T-cell (primary cell): Measurements from ENCODE around the gene DYSF. TPM values are rescaled to one million over a fixed set of nuclear protein-coding genes. Genes with fewer than 3 reads are reported as not detected.
"Not testable (repeated sequence)": the region's sequence is repeated elsewhere in the genome, so short reads cannot be mapped to it uniquely, and the experiment has no call there.

Experiments used
- ATAC-seq, 4 experiments: fragments of 200-7000 bp in 3 of 4; fragments of 150-1000 bp in 1 of 4; cut with Tn5 transposase; replicated peaks in 1 of 4; 1 replicate in 3 of 4; 2 replicates in 1 of 4; pipeline ENCODE4 v1.10.0; 2021; ENCODE audit warnings: moderate library complexity in 3 of 4, mild to moderate bottlenecking in 2 of 4, moderate number of reproducible peaks in 1 of 4
- CTCF ChIA-PET, 2 donors: fragments of 300-600 bp; sonication (Branson Sonifier 250); formaldehyde crosslinking; loops; one replicate each; lab custom pipeline; 2022; ENCODE audit warnings: antibody characterized with exemption in 2 of 2; lab: Charles Lee
- POLR2A ChIA-PET, 2 donors: fragments of 300-600 bp; sonication (Branson Sonifier 250); formaldehyde crosslinking; loops; one replicate each; lab custom pipeline; 2022; ENCODE audit warnings: antibody characterized with exemption in 2 of 2; lab: Charles Lee
- DNase-seq, 35 experiments: peaks; one replicate each; pipeline versions ENCODE4 v3.0.0 to v3.0.0-alpha.2; 2013 to 2023
- H3K27ac ChIP-seq: one replicate; pipeline ENCODE4 v1.5.1; 2013; ENCODE audit warnings: low read length
- H3K27me3 ChIP-seq, 2 experiments: replicated peaks in 1 of 2; 1 replicate in 1 of 2; 2 replicates in 1 of 2; pipeline versions ENCODE4 v1.6.1 to v1.7.0; 2013; ENCODE audit warnings: low read length in 1 of 2, mixed read lengths in 1 of 2; ENCODE audit not compliant: control insufficient read depth in 2 of 2, insufficient read depth in 2 of 2; ENCODE audit errors: extremely low read depth in 1 of 2
- H3K36me3 ChIP-seq, 2 donors: 1 replicate in 1 of 2; 2 replicates in 1 of 2; pipeline versions ENCODE4 v1.6.1 to v1.7.0; 2013; ENCODE audit warnings: low read length in 1 of 2; ENCODE audit not compliant: control insufficient read depth in 2 of 2, insufficient read depth in 1 of 2; ENCODE audit errors: extremely low read depth in 1 of 2
- H3K4me1 ChIP-seq, 2 experiments: 1 replicate in 1 of 2; 2 replicates in 1 of 2; pipeline versions ENCODE4 v1.6.1 to v1.7.0; 2013; ENCODE audit warnings: low read length in 2 of 2, mixed read lengths in 1 of 2; ENCODE audit not compliant: insufficient read depth in 2 of 2, control insufficient read depth in 1 of 2; ENCODE audit errors: extremely low read depth in 1 of 2
- H3K4me3 ChIP-seq, 2 donors: 1 replicate in 1 of 2; 2 replicates in 1 of 2; pipeline versions ENCODE4 v1.5.1 to v1.7.0; 2013; ENCODE audit warnings: mild to moderate bottlenecking in 2 of 2, low read length in 1 of 2, moderate library complexity in 1 of 2; ENCODE audit not compliant: control insufficient read depth in 1 of 2; ENCODE audit errors: extremely low read depth in 1 of 2
- H3K9me3 ChIP-seq: 2 replicates; pipeline ENCODE4 v1.7.0; 2013
- H3K27ac Mint-ChIP-seq, 2 donors: one replicate each; pipeline ENCODE4 v1.8.0; 2020 to 2021; ENCODE audit warnings: mild to moderate bottlenecking in 2 of 2, mixed read lengths in 2 of 2
- H3K27me3 Mint-ChIP-seq, 2 donors: one replicate each; pipeline ENCODE4 v1.8.0; 2021 to 2022; ENCODE audit warnings: mixed read lengths in 2 of 2
- H3K36me3 Mint-ChIP-seq: one replicate; pipeline ENCODE4 v1.8.0; 2021; ENCODE audit warnings: mixed read lengths
- H3K4me1 Mint-ChIP-seq, 3 donors: one replicate each; pipeline ENCODE4 v1.8.0; 2020 to 2022; ENCODE audit warnings: mixed read lengths in 3 of 3, mild to moderate bottlenecking in 1 of 3
- H3K4me3 Mint-ChIP-seq, 3 donors: one replicate each; pipeline ENCODE4 v1.8.0; 2020 to 2022; ENCODE audit warnings: mild to moderate bottlenecking in 3 of 3, mixed read lengths in 3 of 3, moderate library complexity in 3 of 3
- H3K9me3 Mint-ChIP-seq, 3 donors: one replicate each; pipeline ENCODE4 v1.8.0; 2020 to 2022; ENCODE audit warnings: mixed read lengths in 3 of 3
- WGBS: methylation state at CpG from one replicate; pipeline ENCODE4 v1.1.5; 2013; ENCODE audit warnings: missing lambda C conversion rate; ENCODE audit not compliant: insufficient coverage; 5-methylcytosine and 5-hydroxymethylcytosine counted together
- total RNA-seq, 35 experiments: library from RNA in 6 of 35; stranded (reverse) in 6 of 35; fragments of 120-200 nt in 1 of 35; gene quantifications; one replicate each; pipeline versions ENCODE4 v1.2.1 to v1.2.4 and lab custom pipeline; 2013 to 2026

The DYSF gene
- total RNA-seq, 5 donors from 2014 or later (not counting 1 experiment from before 2014, with no cell fraction given), result 0.56 to 3.4 (median 1.9) TPM

DNA sequence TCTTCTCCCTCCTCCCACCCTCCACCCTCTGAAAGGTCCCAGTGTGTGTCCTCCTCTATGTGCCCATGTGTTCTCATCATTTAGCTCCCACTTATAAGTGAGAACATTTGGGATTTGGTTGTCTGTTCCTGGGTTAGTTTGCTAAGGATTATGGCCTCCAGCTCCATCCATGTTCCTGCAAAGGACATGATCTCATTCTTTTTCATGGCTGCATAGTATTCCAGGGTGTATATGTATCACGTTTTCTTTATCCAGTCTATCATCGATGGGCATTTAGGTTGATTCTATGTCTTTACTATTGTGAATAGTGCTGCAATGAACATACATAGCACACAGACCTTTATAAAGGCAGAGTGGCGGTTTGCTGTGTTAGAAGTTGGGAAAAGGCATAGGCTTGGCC, 38.2 kb downstream of the DYSF start:
- no CpG with 5 or more reads among the region's 3 CpGs for WGBS
- peaks cover 0 to 19% of the 10 kb centered on the region in 2 experiments for H3K27me3 ChIP-seq
- H3K27ac Mint-ChIP-seq, H3K4me3 Mint-ChIP-seq, H3K4me3 ChIP-seq, DNase-seq, POLR2A ChIA-PET, H3K36me3 Mint-ChIP-seq, H3K4me1 ChIP-seq, H3K9me3 Mint-ChIP-seq, ATAC-seq, H3K9me3 ChIP-seq, CTCF ChIA-PET, H3K4me1 Mint-ChIP-seq, H3K27ac ChIP-seq, H3K36me3 ChIP-seq: not testable (repeated sequence)
- peaks cover 11 to 15% of the 10 kb centered on the region in 2 donors for H3K27me3 Mint-ChIP-seq

DNA sequence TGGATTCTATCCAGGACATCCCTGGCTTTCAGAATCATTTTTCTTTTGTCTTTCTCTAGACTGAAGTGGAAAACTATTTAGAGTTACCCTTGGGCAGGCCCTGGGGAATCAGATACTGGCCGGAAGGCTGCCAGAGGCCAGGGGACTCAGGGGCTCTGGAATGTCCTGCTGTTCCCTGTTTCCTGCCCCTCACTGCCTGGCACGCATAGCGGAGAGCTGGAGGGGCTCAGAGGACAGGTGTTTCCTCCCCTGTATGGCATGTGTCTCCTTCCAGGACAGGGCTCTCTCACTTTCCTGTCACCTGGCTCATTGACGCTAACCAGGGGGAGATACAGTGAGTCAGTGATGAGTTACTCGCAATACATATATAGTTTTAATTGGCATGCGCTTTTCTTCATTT, 38.8 kb downstream of the DYSF start:
- Mint-ChIP-seq H3K36me3 (no peaks in the 10 kb centered on the region), H3K9me3 (no peaks in the 10 kb centered on the region), H3K4me1 (no peaks in the 10 kb centered on the region), H3K27me3 (peaks cover 11 to 14% of the 10 kb centered on the region in 2 donors), H3K4me3 (no peak overlapping the region), H3K27ac (no peak overlapping the region)
- no peaks in the 10 kb centered on the region for H3K36me3 ChIP-seq
- no peak for ATAC-seq
- no peaks in the 10 kb centered on the region for H3K4me1 ChIP-seq
- 64% methylated on average over 1 of the region's 6 CpGs for WGBS
- H3K27ac ChIP-seq, result no peak overlapping the region
- no peak overlapping the region for H3K4me3 ChIP-seq
- no peaks in the 10 kb centered on the region for H3K9me3 ChIP-seq
- ChIA-PET CTCF (no interaction called here), POLR2A (no interaction called here)
- DNase-seq, result no peak
- H3K27me3 ChIP-seq, result peaks cover 0 to 19% of the 10 kb centered on the region in 2 experiments

- ChIA-PET CTCF (interaction anchor here in 1 of 2 donors (0.9 kb wide), 1 partner anchor 34 kb away, joined by 3 read pairs; no protein-coding TSS in a partner anchor), POLR2A (no interaction called here)
- Mint-ChIP-seq H3K4me1 (no peaks in the 10 kb centered on the region), H3K4me3 (no peak overlapping the region), H3K9me3 (no peaks in the 10 kb centered on the region), H3K27me3 (peaks cover 7 to 11% of the 10 kb centered on the region in 2 donors), H3K27ac (no peak overlapping the region), H3K36me3 (no peaks in the 10 kb centered on the region)
- no peaks in the 10 kb centered on the region for H3K4me1 ChIP-seq
- H3K27me3 ChIP-seq, result peaks cover 0 to 19% of the 10 kb centered on the region in 2 experiments
- H3K27ac ChIP-seq, result no peak overlapping the region
- no peak overlapping the region for H3K4me3 ChIP-seq
- WGBS, result 94% methylated on average over 2 of the region's 4 CpGs
- DNase-seq, result no peak
- no peaks in the 10 kb centered on the region for H3K36me3 ChIP-seq
- H3K9me3 ChIP-seq, result no peaks in the 10 kb centered on the region
- no peak for ATAC-seq
These were observed 40.7 kb downstream of the DYSF start for GRCh38 chr2:71494091-71494490.

DNA sequence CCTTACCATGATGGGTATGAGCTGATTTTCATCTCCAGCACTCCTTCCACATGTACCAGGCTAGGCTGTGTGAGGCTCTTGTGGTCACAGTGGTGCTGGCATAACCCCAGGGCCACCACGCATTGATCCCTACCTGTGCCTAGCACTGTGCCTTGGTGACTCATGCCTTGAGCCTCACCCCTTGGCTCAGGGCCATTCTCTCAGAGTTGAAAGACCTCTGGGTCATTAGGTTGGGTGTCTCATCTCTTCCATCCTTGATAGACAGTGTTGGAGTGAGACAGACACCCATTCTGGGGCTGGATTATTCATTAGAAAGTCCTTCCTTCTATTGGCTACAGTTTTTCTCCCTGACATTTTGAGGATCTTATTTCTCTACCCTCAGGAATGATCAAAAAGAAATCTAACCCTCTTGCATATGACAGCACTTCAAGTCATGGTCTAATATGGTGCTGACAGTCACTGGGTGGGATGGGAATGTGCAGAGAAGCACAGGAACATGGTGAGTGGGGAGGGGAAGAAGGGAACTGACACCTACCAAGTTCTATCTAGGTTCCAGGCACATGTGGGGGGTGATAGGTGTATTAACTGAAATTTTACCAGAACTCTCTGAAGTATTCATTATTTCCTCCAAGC, 41.3 kb downstream of the DYSF start:
- DNase-seq (no peak), ATAC-seq (no peak)
- H3K4me3 Mint-ChIP-seq, result no peak overlapping the region
- CTCF ChIA-PET, result interaction anchor here (0.7 to 0.9 kb wide), 2 partner anchors 31 to 33 kb away, joined by 3 read pairs; no protein-coding TSS in a partner anchor
- no peaks in the 10 kb centered on the region for H3K4me1 ChIP-seq
- H3K27me3 ChIP-seq, result peaks cover 0 to 20% of the 10 kb centered on the region in 2 experiments
- H3K4me1 Mint-ChIP-seq, result no peaks in the 10 kb centered on the region
- no peak overlapping the region for H3K27ac ChIP-seq
- POLR2A ChIA-PET, result no interaction called here
- H3K4me3 ChIP-seq, result no peak overlapping the region
- H3K9me3 Mint-ChIP-seq, result no peaks in the 10 kb centered on the region
- no peak overlapping the region for H3K27ac Mint-ChIP-seq
- peaks cover 6 to 11% of the 10 kb centered on the region in 2 donors for H3K27me3 Mint-ChIP-seq
- no peaks in the 10 kb centered on the region for H3K36me3 ChIP-seq
- WGBS, result 78% methylated on average over 1 of the region's 1 CpG
- H3K36me3 Mint-ChIP-seq, result no peaks in the 10 kb centered on the region
- H3K9me3 ChIP-seq, result no peaks in the 10 kb centered on the region

DNA sequence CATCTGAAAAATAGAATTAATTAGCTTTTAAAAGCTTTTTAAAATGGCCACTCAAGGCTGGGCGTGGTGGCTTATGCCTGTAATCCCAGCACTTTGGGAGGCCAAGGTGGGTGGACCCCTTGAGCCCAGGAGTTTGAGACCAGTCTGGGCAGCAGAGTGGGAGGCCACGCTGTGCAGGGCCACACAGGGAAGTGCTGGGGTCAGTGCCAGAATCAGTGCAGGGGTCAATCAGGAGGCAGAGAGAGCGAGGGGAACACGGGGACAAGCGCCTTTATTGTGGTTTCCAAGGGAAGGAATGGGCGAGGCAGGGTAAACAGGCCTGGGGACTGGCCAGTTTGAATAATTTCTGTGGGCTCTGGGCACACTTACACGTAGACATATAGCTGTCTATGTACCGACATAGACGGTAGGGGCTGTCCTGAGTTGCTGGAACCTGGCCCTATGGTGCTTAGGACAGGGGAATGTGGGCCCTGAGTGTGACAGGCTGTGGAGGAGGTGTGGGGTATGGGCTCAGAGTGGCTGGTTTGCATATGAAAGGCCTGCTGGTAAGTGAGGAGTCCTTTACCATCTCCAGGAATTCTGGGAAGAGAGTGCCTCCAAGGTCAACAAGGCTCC, 42.9 kb downstream of the DYSF start:
- Histone ChIP-seq H3K4me1 (no peaks in the 10 kb centered on the region), H3K27me3 (peaks cover 0 to 24% of the 10 kb centered on the region in 2 experiments), H3K9me3 (no peaks in the 10 kb centered on the region), H3K27ac (no peak overlapping the region), H3K36me3 (no peaks in the 10 kb centered on the region), H3K4me3 (no peak overlapping the region)
- CTCF ChIA-PET, result interaction anchor here in 1 of 2 donors (0.8 kb wide), 1 partner anchor 13 kb away, joined by 3 read pairs; no protein-coding TSS in a partner anchor
- H3K9me3 Mint-ChIP-seq, result no peaks in the 10 kb centered on the region
- H3K36me3 Mint-ChIP-seq, result no peaks in the 10 kb centered on the region
- POLR2A ChIA-PET, result no interaction called here
- H3K4me3 Mint-ChIP-seq, result no peak overlapping the region
- no peak overlapping the region for H3K27ac Mint-ChIP-seq
- no peaks in the 10 kb centered on the region for H3K4me1 Mint-ChIP-seq
- WGBS, result 70% methylated on average over 8 of the region's 9 CpGs
- ATAC-seq, result no peak
- H3K27me3 Mint-ChIP-seq, result peaks cover 6 to 11% of the 10 kb centered on the region in 2 donors
- no peak for DNase-seq

- CTCF ChIA-PET, result no interaction called here
- no peak overlapping the region for H3K27ac Mint-ChIP-seq
These were observed 44.9 kb downstream of the DYSF start for GRCh38 chr2:71498261-71498701.

More at GRCh38 chr2:71498261-71498701, 44.9 kb downstream of the DYSF start:
- ATAC-seq (no peak), DNase-seq (no peak)
- 83% methylated on average over 1 of the region's 5 CpGs for WGBS
- Mint-ChIP-seq H3K27me3 (peaks cover 3 to 5% of the 10 kb centered on the region in 2 donors), H3K36me3 (no peaks in the 10 kb centered on the region), H3K4me3 (no peak overlapping the region), H3K4me1 (no peaks in the 10 kb centered on the region), H3K9me3 (no peaks in the 10 kb centered on the region)
- H3K36me3 ChIP-seq, result no peaks in the 10 kb centered on the region
- peaks cover 0 to 25% of the 10 kb centered on the region in 2 experiments for H3K27me3 ChIP-seq
- no peaks in the 10 kb centered on the region for H3K4me1 ChIP-seq
- H3K4me3 ChIP-seq, result no peak overlapping the region
- H3K9me3 ChIP-seq, result no peaks in the 10 kb centered on the region
- H3K27ac ChIP-seq, result no peak overlapping the region
- POLR2A ChIA-PET, result no interaction called here
